MV-4-11 (cell line): ENCODE measurements around the gene PLOD2.
A peak's percentile ranks its signal among the peaks of the same experiment; 100 is the strongest.

Experiments used
- DNase-seq: peaks from one replicate; lab custom pipeline; 2025; lab: John Stamatoyannopoulos, UW

PLOD2 gene

DNA sequence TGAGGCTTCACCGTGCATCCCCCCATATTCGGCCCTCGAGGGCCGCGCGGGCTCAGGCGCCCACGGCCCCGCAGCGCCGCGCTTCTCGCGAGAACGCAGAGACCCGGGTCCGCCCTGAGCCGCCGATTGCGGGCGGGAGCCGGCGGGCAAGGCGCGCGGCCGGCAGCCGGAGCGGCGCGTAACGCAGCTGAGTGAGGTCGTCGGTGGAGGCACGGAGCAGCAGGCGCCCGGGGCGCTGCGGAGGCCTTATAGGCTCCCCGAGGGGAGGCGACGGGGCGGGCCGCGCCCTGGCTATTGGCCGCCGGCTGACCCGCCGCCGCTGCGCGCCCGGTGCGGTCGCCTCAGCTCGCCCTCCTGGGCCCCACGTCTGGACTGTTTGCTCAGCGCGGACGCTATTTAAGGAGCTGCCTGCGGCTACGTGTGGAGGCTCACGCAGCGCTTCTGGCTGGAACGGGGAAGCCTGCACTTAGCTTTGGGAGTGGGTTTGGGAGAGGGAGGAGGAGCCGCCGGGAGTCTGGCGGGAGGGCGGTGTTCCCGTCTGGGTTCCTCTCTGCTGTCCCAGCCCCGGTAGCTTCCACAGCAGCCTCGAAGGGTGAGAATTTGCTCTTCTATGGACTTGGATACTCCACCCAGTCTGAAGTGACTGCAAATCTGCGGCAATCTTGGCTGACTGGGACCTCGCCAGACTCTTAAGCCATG, at the start of gene PLOD2:
Gene PLOD2 (minus strand): TSS at position 221 of the 699 bp plus-strand sequence. CDS start 195 bp downstream, at position 26.
- no peak for DNase-seq

DNA sequence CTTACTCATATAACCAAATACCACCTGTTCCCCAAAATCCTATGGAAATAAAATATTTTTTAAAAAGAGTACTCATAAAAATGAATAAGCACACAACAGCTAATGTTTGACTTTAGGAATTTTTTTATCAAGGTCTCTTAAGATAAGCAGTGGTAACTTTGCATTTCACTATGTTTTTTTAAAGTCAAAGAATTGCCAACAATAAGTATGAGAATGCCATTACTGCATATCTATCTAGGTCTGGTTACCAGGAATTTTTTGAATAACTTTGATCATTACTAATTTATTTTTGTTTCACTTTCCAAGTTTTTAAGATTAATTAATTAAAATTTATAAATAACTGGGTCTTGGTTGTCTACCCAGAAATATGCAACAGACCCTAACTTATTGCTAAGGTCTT, 48.4 kb upstream of the PLOD2 start:
- no peak for DNase-seq

GRCh38 chr3:146203776-146204175, 42.8 kb upstream of the PLOD2 start:
- DNase-seq: no peak

- DNase-seq: no peak
These were observed 39.7 kb upstream of the PLOD2 start for GRCh38 chr3:146200461-146201220.

DNA sequence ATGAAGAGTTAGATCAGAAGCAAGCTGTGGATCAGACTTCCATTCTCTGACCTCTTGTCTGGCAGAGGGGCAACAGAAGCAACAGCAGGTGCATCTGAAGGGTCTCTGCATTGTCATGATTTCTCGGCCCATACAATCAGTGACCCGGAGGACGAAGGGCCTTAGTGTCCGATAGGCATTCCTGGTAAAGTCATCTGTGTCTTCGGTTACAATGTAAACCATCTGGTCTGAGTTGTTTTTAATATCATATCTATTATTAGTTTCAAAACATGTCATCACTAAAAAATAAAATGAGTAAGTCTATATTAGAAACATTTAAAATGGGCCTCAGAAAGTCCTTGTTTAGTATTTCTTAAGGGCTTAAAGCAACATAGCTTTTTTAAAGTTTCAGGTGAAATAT, 38.8 kb upstream of the PLOD2 start:
- no peak for DNase-seq

DNA sequence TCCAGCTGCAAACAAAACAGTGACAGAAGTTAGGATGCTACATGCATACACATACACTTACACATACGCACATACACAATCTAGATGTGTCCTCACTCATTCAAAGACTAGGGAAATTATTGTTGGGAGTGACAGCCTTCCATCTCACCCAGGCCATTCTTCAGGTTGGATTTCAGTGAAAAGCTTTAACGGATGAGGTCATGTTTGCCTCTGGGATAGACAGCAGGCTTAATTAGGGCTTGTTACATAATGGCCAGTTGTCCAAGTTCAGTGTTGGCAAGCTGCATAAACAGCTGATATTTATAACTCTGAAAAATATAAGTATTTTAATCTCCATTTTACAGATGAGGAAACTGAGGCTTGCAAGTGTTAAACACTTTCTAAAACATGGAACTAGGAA, 35.8 kb upstream of the PLOD2 start:
- no peak for DNase-seq

- no peak for DNase-seq
These were observed 34.6 kb upstream of the PLOD2 start for GRCh38 chr3:146195605-146196004.

DNA sequence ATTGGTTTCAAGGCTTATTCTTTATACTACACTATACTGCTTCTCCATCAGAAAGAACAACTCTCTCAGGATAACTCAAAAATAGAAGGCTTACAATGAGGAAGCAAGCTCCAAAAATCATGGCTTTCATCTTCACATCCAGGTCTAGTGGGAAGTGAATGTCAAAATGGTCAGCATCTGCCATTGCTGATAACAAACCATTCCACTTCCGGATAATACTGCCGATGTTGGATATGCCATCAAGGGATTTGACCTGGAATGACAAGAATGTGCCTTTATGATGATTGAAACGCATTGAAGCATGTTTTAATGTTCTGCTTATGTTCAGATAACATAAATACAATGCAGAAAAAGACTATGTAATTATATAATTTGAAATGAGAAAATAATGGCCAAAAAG, 34.0 kb upstream of the PLOD2 start:
- no peak for DNase-seq

- no peak for DNase-seq
These were observed 30.1 kb upstream of the PLOD2 start for GRCh38 chr3:146191051-146191450.

DNA sequence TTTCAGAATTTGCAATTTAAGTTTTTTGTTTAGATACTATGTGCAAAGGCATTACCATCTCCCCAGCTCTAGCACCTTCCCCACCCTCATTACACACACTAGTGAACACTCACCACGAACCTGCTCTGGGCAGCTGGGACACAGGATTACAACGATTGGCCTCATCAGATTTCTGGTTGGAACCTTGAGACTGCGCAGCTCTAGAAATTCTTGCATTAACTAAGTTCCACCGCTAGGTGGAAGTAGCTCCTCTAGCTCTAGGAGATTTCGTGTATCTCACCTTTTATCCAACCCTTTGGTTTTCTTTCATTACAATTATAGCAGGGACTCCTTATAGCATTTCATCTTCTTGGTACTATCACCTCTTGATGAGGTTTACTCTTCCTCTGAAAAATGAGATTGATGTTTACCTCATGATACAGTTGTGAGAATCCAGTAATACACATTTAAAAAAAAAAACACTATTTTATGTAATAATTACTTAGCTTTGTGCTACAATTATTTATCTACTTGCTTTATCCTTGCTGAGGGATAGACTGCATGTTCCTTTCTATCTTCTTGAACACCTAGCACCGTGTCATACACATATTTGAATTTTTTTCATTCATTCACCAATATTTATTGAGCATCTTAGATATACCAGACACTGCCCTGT, 28.7 kb upstream of the PLOD2 start:
- DNase-seq: peak; percentile 32

- no peak for DNase-seq
These were observed 26.5 kb upstream of the PLOD2 start for GRCh38 chr3:146187334-146187950.

DNA sequence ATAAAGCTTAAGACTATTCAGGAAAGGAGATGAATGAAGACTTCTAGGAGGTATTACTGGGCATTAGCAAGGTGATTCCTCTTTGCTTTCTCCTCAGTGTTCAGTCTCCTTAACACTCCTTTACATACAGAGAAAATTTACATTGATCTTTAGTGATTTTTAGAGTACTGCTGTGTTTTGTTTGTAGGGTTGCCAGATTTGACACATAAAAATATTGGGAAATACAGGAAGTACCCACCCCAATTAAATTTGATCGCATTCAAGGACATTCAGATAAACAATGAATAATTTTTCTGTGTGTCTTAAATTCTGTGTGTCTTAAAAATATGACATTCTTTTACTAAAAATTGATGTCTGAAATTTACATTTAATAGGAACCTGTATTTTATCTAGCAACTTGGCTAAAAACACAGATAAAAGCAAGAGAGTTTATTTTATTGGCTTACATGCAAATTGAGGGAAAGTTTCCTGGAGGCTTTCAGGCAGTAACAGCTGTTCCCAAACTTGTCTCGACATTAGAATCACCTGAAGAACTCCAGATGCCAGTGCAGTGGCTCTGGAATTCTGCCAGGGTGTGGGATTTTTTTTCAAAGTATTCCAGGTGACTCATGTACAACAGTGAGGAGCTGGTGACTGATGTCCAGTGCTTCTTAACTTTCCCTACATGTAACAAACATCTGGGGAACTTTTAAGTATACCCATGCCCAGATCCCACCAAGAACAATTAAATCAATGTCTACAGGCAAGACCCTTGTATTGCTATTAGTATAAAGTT, 23.4 kb upstream of the PLOD2 start:
- no peak for DNase-seq

GRCh38 chr3:146181216-146181615, 20.2 kb upstream of the PLOD2 start:
- DNase-seq: no peak

- no peak for DNase-seq
These were observed 19.4 kb upstream of the PLOD2 start for GRCh38 chr3:146180376-146180775.

DNA sequence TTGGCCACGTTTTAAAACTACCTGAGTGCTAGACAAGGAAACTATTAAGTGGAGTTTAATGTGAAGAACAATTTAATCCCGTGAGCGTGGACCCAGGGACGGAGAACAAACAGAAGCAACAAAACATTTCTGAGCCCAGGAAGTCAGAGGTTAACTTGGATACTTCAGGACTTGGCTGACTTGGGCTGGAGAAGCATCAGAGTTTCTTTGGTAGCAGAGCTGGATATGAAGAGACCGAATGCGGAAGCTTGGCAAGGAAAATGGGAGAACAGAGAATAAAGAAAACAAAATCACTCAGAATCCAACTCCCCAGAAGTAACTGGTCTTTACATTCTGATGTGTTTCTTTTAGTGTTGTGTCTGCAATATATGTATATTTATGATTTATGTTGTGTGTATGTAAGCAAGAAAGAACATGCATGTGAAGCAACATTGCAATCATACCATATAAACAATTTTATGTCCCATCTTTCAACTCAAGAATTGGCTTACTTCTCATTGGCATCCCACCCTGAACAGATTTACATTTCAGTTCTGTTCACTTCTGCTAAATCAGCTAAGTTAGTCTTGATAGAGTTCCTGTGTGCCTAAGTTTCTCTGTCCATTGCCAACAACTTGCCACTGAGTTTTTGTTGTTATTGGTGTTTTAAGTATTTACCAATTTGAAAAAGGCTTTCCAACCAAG, 17.2 kb upstream of the PLOD2 start:
- no peak for DNase-seq

DNA sequence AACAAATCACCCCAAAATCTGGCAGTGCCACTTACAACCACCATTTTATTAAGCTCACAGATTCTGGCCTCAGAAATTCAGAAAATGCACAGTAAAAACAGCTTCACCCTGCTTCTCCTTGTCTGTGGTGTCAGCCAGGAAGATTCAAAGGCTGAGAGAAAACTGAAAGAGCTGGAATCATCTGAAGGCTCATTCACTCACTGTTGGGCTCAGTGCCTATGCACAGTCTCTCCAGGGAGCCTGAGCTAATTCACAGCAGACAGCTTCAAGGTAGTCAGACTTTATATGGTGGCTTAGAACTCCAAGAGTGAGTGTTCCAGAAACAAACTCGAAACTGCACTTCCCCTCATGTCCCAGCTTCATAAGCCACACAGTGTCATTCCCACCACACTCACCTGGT, 16.5 kb upstream of the PLOD2 start:
- DNase-seq: no peak

GRCh38 chr3:146177072-146177471, 16.1 kb upstream of the PLOD2 start:
- no peak for DNase-seq

GRCh38 chr3:146172586-146172985, 11.6 kb upstream of the PLOD2 start:
- no peak for DNase-seq

DNA sequence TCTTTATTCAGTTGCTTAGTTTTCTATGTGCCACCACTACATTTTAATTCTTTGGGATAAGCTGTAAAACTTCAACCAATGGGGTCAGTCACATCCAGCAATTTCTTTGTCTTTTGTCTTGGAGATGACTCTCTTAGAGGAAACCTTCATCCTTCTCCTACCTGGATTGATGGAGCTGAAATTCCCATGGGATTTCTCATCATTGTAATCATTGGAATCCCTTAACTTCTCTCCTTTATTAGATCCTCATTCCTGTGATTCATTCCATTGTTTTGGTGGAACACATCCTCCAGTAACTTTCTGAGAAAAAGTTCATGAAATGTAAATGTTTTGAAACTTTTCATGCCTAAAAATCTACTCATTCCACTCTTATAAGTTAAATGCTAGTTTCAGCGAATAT, 9.6 kb upstream of the PLOD2 start:
- no peak for DNase-seq

- no peak for DNase-seq
These were observed 8.9 kb upstream of the PLOD2 start for GRCh38 chr3:146169891-146170290.

GRCh38 chr3:146166826-146167225, 5.8 kb upstream of the PLOD2 start:
- DNase-seq: no peak
